HUDEP-2 (cell line): ENCODE measurements around the gene STARD4.

Experiments used
- DNase-seq, 76 experiments: peaks; one replicate each; lab custom pipeline; 2025; ENCODE audit not compliant: unreplicated experiment in 76 of 76; lab: John Stamatoyannopoulos, UW

STARD4 gene

DNA sequence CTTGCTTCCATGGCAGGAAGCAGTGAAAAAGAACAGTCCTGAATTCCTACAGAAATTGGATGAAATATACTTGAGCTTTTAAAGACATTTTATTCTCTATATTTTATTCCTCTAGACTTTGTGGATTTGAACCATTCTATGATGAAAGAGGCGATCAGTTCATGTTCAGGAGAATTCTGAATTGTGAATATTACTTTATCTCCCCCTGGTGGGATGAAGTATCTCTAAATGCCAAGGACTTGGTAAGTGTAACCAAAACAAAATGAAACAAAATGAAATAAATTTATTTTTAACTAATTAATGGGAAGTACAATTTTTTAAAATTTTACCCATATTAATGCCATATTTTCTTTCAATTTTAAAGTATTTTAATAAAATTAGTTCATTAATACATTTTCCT is 34.1 kb downstream of the STARD4 start:
- no peak for DNase-seq

DNA sequence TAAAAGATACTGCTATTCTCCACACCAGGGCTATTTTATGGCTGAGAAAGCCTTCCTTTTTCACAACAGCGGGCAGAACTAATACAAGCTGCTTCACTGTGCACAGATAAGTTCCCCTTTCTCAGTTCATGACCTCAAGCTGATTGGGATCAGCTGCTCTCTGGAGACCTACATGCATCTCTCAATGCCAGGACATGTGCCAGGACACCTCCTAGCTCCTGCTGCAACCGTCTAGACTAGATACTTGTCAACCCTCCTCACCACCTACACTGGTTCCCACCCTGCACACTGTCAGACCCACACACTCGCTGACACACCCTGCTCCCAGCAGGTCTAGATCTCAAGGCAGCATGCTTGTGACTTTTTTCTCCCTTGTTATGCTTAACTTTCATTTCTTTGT is 39.8 kb downstream of the STARD4 start:
- DNase-seq, result peak in 74 of 76 experiments; percentile 3 to 91 (median 67)

DNA sequence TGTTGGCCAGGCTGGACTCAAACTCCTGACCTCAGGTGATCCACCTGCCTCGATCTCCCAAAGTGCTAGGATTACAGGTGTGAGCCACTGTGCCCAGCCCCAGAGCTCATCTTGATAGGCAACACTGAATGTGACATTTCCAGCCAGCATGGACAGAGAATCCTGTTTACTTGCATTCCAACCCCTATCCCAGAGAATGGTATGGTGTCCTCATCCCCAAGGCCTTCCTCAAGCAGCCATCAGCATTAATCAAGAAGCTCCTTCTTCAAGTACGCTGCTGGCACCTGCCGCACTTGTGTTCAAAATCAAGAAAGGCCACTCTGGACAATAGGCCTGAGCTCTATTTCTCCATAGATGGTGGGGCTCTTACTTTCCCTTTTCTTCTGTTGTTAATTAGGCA is 40.2 kb downstream of the STARD4 start:
- no peak for DNase-seq

- DNase-seq, result no peak
These were observed 42.4 kb downstream of the STARD4 start for GRCh38 chr5:111469903-111470302.

DNA sequence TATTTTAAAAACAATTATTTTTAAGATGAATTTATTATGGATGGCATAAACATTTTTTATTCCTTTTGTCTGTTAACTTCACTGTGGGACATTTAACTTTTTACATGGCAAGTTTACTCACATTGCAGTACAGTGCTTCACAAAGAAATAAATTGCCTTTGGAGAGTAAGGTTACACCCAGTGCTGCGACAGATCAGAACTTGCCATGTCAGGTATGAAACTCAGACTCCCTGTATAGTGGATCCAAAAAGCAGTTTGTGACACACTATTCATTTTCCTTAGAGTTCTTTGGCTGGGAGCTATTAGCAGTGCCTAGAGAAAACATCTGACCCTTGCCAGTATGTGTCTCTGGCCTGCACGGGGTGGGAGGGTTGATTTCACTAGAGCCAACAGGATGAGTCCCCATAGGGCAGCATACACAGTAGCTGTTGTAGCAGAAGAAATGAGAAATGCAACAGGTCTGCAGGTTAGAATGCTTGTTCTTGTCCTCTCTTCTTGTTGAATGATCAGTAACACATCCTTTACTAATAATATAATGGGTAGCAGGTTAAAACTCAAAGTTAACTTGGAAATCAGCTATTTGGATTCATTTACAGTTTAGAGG is 42.9 kb downstream of the STARD4 start:
- DNase-seq, result no peak

- no peak for DNase-seq
These were observed 49.0 kb downstream of the STARD4 start for GRCh38 chr5:111463311-111463710.

GRCh38 chr5:111461934-111462333 is 50.4 kb downstream of the STARD4 start:
- DNase-seq, result no peak

- DNase-seq, result peak in 1 of 76 experiments; percentile 0
These were observed 51.1 kb downstream of the STARD4 start for GRCh38 chr5:111461255-111461671.

GRCh38 chr5:111454776-111455175 is 57.6 kb downstream of the STARD4 start:
- no peak for DNase-seq

DNA sequence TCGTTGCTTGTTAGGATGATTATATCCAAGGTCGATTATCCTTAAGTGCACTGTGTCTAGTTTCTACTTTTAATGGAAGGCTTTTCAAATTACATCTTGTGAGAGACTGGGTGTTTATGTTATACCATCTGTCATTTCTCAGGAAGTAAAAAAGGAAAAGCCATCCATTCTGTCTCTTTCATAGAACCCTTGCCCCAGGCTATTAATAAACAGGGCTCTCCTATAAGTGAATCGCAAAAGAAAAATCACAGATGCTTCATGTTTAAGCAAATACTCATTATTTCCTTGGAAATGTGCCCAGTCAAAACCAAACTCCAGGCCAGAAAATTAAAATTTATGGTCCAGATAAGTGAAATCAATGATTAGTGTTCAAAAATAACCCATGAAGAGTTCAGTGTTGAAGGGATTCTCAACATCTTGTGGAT is 58.1 kb downstream of the STARD4 start:
- DNase-seq, result no peak

DNA sequence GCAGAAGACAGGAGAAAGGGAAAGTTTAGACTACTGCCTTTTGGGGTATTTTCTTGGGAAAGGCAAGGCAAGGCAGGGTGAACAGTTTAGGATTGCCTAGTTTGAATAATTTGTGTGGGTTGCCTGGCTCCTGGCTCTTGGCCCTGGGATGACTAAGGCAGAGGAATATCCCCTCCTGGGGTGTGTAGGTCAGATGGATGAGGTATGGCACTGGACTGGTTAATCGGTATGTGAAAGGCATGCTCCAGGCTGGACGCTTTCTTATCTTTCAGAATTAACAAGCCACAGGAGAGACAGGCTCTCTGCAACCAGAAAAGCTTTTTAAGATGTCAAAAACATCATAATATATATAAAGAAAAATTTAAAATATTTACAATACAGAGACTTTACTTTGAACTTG is 58.6 kb downstream of the STARD4 start:
- no peak for DNase-seq

- DNase-seq, result no peak
These were observed 59.0 kb downstream of the STARD4 start for GRCh38 chr5:111453295-111453694.

DNA sequence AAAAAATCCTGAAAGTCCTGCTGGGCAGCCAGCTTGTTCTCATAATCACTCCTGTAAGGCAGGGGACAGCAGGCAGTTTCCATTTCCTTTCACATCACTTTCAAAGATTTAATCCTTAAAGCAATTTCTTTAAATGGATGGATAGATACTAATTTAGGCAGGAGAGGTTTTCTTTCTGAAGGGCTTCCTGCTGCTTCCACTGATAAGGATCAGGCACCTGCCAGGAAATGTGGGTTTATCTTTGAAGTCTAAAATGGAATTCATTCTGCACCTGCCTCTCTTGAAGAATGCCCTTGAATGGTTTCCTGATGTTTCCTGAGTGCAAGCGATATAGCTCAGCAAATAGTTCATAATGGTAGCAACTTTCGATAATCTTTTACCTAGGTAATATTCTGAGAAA is 64.5 kb downstream of the STARD4 start:
- DNase-seq, result no peak

GRCh38 chr5:111447099-111447498 is 65.2 kb downstream of the STARD4 start:
- no peak for DNase-seq
